Measurements from ENCODE around the gene TYW5. TPM values are rescaled to one million over a fixed set of nuclear protein-coding genes. Genes with fewer than 3 reads are reported as not detected.

Gene TYW5, protein sequence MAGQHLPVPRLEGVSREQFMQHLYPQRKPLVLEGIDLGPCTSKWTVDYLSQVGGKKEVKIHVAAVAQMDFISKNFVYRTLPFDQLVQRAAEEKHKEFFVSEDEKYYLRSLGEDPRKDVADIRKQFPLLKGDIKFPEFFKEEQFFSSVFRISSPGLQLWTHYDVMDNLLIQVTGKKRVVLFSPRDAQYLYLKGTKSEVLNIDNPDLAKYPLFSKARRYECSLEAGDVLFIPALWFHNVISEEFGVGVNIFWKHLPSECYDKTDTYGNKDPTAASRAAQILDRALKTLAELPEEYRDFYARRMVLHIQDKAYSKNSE
- total RNA-seq = 10 to 100 TPM; 11.0 to 16.1 TPM

- peak; percentile 85 for ATAC-seq (replicated peaks)
- peaks cover 23% of the 10 kb centered on the region for H3K4me1 Mint-ChIP-seq
- H3K27ac Mint-ChIP-seq = peak within 1 kb of the TSS; percentile 97
- H3K9me3 Mint-ChIP-seq = no peaks in the 10 kb centered on the region
- no peaks in the 10 kb centered on the region for H3K27me3 Mint-ChIP-seq
- peak within 1 kb of the TSS; percentile 99 for H3K4me3 Mint-ChIP-seq
- H3K36me3 Mint-ChIP-seq (ENCODE audit: low read depth) = peaks cover 61% of the 10 kb centered on the region
Measured at GRCh38 chr2:199955339-199956061, at the start of gene TYW5, which contains the start of gene MAIP1. TYW5 (minus strand) TSS chr2:199955491; CDS start chr2:199955470, 21 bp downstream. MAIP1 (plus strand) TSS chr2:199955582; CDS start chr2:199955799, 217 bp downstream.

GRCh38 chr2:200003444-200003843, 48.2 kb upstream of the TYW5 start:
- H3K9me3 Mint-ChIP-seq = peaks cover 5% of the 10 kb centered on the region

DNA sequence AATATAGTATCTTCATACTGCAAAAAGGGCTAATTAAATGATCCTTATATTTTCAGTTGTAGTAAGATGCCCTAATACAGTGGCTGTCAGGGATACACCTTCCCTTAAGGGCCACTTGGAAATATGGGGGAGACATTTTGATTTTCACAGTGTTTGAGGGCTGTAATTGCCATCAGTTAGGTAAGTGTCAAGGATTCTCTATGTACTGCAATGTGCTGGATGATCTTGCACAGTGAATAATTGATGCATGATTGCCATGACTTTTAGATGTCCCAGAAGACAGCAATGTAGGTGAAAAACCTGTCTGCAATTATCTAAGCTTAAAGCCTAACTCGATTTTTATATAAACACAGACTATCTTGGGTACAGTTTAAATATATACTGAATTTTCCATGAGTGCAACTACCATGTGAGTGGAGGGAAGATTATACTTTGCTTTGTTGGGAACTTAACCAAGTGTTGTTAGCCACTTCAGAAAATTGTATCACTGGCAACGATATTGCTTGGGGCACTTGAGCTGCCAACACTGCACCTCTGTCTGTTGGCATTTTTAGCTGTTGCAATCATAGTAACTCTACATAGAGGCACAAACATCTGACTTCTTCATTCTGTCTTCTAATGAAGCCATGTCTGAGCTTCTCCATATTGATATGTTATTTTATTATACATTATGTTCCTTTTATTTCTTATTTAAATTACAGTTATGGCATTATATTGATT, 45.3 kb upstream of the TYW5 start:
- Mint-ChIP-seq H3K36me3 (ENCODE audit: low read depth) (no peaks in the 10 kb centered on the region), H3K27ac (no peak overlapping the region), H3K27me3 (peaks cover 11% of the 10 kb centered on the region), H3K4me3 (no peak overlapping the region), H3K9me3 (peaks cover 5% of the 10 kb centered on the region), H3K4me1 (no peaks in the 10 kb centered on the region)
- ATAC-seq (replicated peaks) = no peak

More at GRCh38 chr2:200003444-200003843, 48.2 kb upstream of the TYW5 start:
- H3K4me3 Mint-ChIP-seq = no peak overlapping the region
- no peak for ATAC-seq (replicated peaks)
- no peak overlapping the region for H3K27ac Mint-ChIP-seq
- no peaks in the 10 kb centered on the region for H3K4me1 Mint-ChIP-seq
- H3K27me3 Mint-ChIP-seq = peaks cover 11% of the 10 kb centered on the region
- H3K36me3 Mint-ChIP-seq (ENCODE audit: low read depth) = no peaks in the 10 kb centered on the region

GRCh38 chr2:199999166-199999565, 43.9 kb upstream of the TYW5 start:
- no peak overlapping the region for H3K4me3 Mint-ChIP-seq
- peaks cover 7% of the 10 kb centered on the region for H3K27me3 Mint-ChIP-seq
- H3K27ac Mint-ChIP-seq = no peak overlapping the region
- no peaks in the 10 kb centered on the region for H3K9me3 Mint-ChIP-seq
- ATAC-seq (replicated peaks) = no peak
- no peaks in the 10 kb centered on the region for H3K4me1 Mint-ChIP-seq
- H3K36me3 Mint-ChIP-seq (ENCODE audit: low read depth) = no peaks in the 10 kb centered on the region

- Mint-ChIP-seq H3K4me1 (no peaks in the 10 kb centered on the region), H3K36me3 (ENCODE audit: low read depth) (no peaks in the 10 kb centered on the region), H3K4me3 (no peak overlapping the region), H3K9me3 (no peaks in the 10 kb centered on the region), H3K27ac (no peak overlapping the region), H3K27me3 (peaks cover 15% of the 10 kb centered on the region)
- ATAC-seq (replicated peaks) = no peak
Measured at GRCh38 chr2:199997296-199997695, 42.0 kb upstream of the TYW5 start.

DNA sequence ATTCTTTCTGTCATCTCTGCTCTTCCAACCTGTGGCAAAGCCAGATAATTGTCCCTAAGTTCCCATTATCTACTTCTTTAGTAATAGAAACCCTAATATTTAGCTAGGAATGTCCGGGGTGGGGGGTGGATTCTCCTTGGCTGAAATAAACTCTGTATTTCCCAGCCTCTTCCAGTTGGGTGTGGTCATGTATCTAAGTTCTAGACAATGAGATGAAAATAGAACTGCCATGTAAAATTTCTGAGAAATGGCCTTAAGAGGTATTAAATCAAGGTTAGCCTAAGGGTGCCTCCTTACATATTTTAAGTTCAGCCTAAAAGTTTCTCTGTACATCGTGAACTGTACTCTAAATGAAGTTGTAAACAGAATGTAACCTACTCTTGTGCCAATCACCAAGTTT, 39.6 kb upstream of the TYW5 start:
- ATAC-seq (replicated peaks) = no peak
- Mint-ChIP-seq H3K4me1 (no peaks in the 10 kb centered on the region), H3K27me3 (peaks cover 11% of the 10 kb centered on the region), H3K9me3 (no peaks in the 10 kb centered on the region), H3K4me3 (no peak overlapping the region), H3K27ac (no peak overlapping the region), H3K36me3 (ENCODE audit: low read depth) (no peaks in the 10 kb centered on the region)

- Mint-ChIP-seq H3K27ac (no peak overlapping the region), H3K27me3 (peaks cover 10% of the 10 kb centered on the region), H3K4me3 (no peak overlapping the region), H3K36me3 (ENCODE audit: low read depth) (no peaks in the 10 kb centered on the region), H3K4me1 (no peaks in the 10 kb centered on the region), H3K9me3 (no peaks in the 10 kb centered on the region)
- no peak for ATAC-seq (replicated peaks)
Measured at GRCh38 chr2:199994371-199994770, 39.1 kb upstream of the TYW5 start.

GRCh38 chr2:199992296-199992695, 37.0 kb upstream of the TYW5 start:
- no peaks in the 10 kb centered on the region for H3K9me3 Mint-ChIP-seq
- H3K4me1 Mint-ChIP-seq = no peaks in the 10 kb centered on the region
- H3K36me3 Mint-ChIP-seq (ENCODE audit: low read depth) = no peaks in the 10 kb centered on the region
- H3K27ac Mint-ChIP-seq = no peak overlapping the region
- no peak overlapping the region for H3K4me3 Mint-ChIP-seq
- ATAC-seq (replicated peaks) = no peak
- H3K27me3 Mint-ChIP-seq = peaks cover 10% of the 10 kb centered on the region

GRCh38 chr2:199991691-199992090, 36.4 kb upstream of the TYW5 start:
- H3K27me3 Mint-ChIP-seq = peaks cover 10% of the 10 kb centered on the region
- no peak for ATAC-seq (replicated peaks)
- no peak overlapping the region for H3K27ac Mint-ChIP-seq
- H3K36me3 Mint-ChIP-seq (ENCODE audit: low read depth) = no peaks in the 10 kb centered on the region
- H3K9me3 Mint-ChIP-seq = no peaks in the 10 kb centered on the region
- no peak overlapping the region for H3K4me3 Mint-ChIP-seq
- H3K4me1 Mint-ChIP-seq = no peaks in the 10 kb centered on the region

- ATAC-seq (replicated peaks) = no peak
- Mint-ChIP-seq H3K4me1 (peaks cover 4% of the 10 kb centered on the region), H3K27me3 (peaks cover 10% of the 10 kb centered on the region), H3K36me3 (ENCODE audit: low read depth) (no peaks in the 10 kb centered on the region), H3K27ac (no peak overlapping the region), H3K9me3 (no peaks in the 10 kb centered on the region), H3K4me3 (no peak overlapping the region)
Measured at GRCh38 chr2:199989822-199990221, 34.5 kb upstream of the TYW5 start.

DNA sequence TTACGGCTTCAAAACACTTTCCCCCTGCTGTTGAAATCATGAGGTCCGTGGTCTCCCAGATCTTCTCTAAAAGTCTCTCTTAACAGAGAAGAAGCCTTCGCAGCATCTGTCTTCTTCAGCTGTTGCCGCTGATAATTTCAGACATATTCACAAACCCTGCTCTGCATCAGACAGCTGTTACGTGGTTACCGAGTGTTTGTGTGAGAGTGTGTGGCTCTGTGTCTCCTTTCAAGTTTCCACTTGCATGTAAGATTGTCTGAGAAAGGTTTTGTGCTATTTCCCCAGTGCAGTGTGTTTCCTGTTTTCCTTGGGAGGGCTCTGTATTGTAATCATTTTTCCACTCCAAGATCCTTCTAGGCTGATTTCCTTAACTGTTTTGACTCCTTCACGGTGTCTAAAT, 32.9 kb upstream of the TYW5 start:
- Mint-ChIP-seq H3K27ac (no peak overlapping the region), H3K4me1 (peaks cover 4% of the 10 kb centered on the region), H3K9me3 (no peaks in the 10 kb centered on the region), H3K4me3 (no peak overlapping the region), H3K36me3 (ENCODE audit: low read depth) (no peaks in the 10 kb centered on the region), H3K27me3 (peaks cover 4% of the 10 kb centered on the region)
- no peak for ATAC-seq (replicated peaks)

GRCh38 chr2:199987586-199987985, 32.3 kb upstream of the TYW5 start:
- H3K27me3 Mint-ChIP-seq = peaks cover 1% of the 10 kb centered on the region
- peaks cover 4% of the 10 kb centered on the region for H3K4me1 Mint-ChIP-seq
- no peak overlapping the region for H3K27ac Mint-ChIP-seq
- no peaks in the 10 kb centered on the region for H3K9me3 Mint-ChIP-seq
- H3K4me3 Mint-ChIP-seq = no peak overlapping the region
- no peak for ATAC-seq (replicated peaks)
- H3K36me3 Mint-ChIP-seq (ENCODE audit: low read depth) = no peaks in the 10 kb centered on the region

DNA sequence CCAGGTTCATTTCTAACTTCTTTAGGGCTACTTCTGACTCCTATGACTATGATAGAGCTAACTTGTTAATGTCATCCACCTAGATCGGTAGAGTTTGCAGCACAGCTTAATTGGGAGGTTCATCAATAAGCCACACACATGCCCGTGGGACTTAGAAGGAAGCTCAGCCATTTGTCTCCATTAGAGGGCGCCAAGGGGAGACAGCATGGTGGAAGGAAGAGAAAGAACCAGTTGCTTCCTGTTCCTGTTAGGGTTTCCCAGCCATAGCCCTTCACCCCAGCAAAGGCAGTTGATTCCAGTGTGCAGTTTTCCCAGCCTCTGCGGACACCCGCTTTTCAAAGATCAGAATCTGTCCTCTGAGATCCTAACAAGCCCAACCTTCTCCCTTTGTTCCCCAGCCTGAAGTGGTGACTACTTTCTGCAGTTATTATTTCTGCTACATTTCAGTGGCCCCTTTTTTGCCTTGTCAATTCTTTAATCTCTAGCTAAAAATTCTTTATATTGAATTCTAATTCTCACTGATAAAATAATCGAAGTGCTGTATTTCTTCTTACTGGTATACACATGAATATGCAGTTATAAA, 30.4 kb upstream of the TYW5 start:
- Mint-ChIP-seq H3K9me3 (no peaks in the 10 kb centered on the region), H3K27me3 (no peaks in the 10 kb centered on the region), H3K27ac (no peak overlapping the region), H3K36me3 (ENCODE audit: low read depth) (no peaks in the 10 kb centered on the region), H3K4me1 (peaks cover 4% of the 10 kb centered on the region), H3K4me3 (no peak overlapping the region)
- ATAC-seq (replicated peaks) = peak; percentile 86

DNA sequence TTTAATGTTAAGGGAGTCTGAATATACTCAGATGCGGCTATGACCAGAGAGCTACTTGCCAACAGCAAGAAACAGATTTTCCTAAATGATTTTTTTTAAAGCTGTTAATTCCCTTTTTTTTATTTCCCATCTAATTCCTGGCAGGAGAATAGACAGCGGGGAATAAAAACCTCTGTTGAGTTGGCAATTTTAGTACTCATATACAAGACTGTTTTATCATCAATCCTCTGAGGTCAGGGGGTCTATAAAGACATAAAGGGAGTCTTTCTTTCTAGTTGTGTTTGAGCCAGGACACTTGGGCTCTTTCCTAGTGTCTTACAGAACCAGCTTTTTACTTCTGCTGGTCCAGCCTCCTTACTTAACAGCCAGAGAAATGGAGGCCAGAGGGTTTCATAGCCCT, 29.5 kb upstream of the TYW5 start:
- no peaks in the 10 kb centered on the region for H3K36me3 Mint-ChIP-seq (ENCODE audit: low read depth)
- no peak overlapping the region for H3K4me3 Mint-ChIP-seq
- no peaks in the 10 kb centered on the region for H3K9me3 Mint-ChIP-seq
- H3K27ac Mint-ChIP-seq = no peak overlapping the region
- no peak for ATAC-seq (replicated peaks)
- H3K4me1 Mint-ChIP-seq = peaks cover 4% of the 10 kb centered on the region
- H3K27me3 Mint-ChIP-seq = no peaks in the 10 kb centered on the region
